Spleen (tissue), 7 donors: Measurements from ENCODE around the gene MAN1C1.

Source experiments
- CTCF ChIP-seq, 11 experiments: fragments of 200-600 bp in 7 of 11; fragments of 450-650 bp in 4 of 11; sonication (generic) in 4 of 11; IDR thresholded peaks in 8 of 11; conservative IDR thresholded peaks in 3 of 11; 1 replicate in 7 of 11; 2 replicates in 4 of 11; pipeline versions ENCODE4 v1.4.0 to v1.8.0; 2016 to 2021; ENCODE audit warnings: antibody characterized with exemption in 11 of 11, inconsistent platforms in 4 of 11, mild to moderate bottlenecking in 1 of 11
- POLR2A ChIP-seq, 3 donors: fragments of 450-650 bp; IDR thresholded peaks; one replicate each; pipeline ENCODE4 v1.5.1; 2017; ENCODE audit warnings: antibody characterized with exemption in 3 of 3, mild to moderate bottlenecking in 1 of 3
- POLR2AphosphoS5 ChIP-seq, 3 donors: sonication (generic); formaldehyde crosslinking; IDR thresholded peaks; one replicate each; pipeline ENCODE4 v1.5.1; 2017; ENCODE audit warnings: antibody characterized with exemption in 3 of 3
- donor health status: DM: no; HTN: no; CAD: no; lungs with moderate emphysema.
- donor health status: DM: no; HTN: no; CAD: no.
- donor health status: DM: no; HTN: no; CAD: no.

DNA sequence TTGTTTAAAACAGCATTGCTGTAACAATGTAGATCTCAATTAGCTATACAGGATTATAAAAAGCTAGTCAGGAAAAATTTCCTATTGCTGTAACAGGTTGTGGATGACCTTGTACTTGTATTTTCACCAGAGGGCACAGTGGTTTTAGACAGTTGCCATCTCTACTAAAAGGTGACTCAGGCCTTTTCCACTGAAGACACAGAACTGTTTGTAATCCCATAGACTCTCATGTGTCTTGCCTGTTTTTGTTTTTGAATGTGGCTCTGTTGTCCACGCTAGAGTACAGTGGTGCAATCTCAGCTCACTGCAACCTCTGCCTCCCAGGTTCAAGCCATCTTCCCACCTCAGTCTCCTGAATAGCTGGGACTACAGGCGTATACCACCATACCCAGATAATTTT, 209.0 kb downstream of the MAN1C1 start:
- TF ChIP-seq POLR2AphosphoS5 (IDR thresholded peaks at IDR 0.05), result no peak
- no peak for TF ChIP-seq CTCF (IDR thresholded peaks at IDR 0.05 in 8 of 11, conservative IDR thresholded peaks at IDR 0.05 in 3 of 11)
- TF ChIP-seq POLR2A (IDR thresholded peaks at IDR 0.05), result no peak
